Measurements from ENCODE around the gene PNMT. TPM values are rescaled to one million over a fixed set of nuclear protein-coding genes. Genes with fewer than 3 reads are reported as not detected.

Gene PNMT
- total and polyA plus RNA-seq, 2 of the 13 experiments (the other 11 are each of a cell fraction or from before 2014, with no cell fraction given): 0.25 TPM; not detected in 1

GRCh38 chr17:39701012-39701783 lies 32.9 kb downstream of the PNMT start (continued):
- TF ChIP-seq HIC2 (CRISPR knock-in tag; IDR thresholded peaks at IDR 0.05; ENCODE audit: low read depth): no peak
- TF ChIP-seq ONECUT2 (CRISPR knock-in tag; IDR thresholded peaks at IDR 0.05): no peak
- TF ChIP-seq ZNF253 (CRISPR knock-in tag; IDR thresholded peaks at IDR 0.05; ENCODE audit: borderline replicate concordance): 0 out of 2 replicates have a peak, but pooled peaks have one; percentile 45
- peak; percentile 69; the same call in 1 of the 2 replicates for TF ChIP-seq NRL (CRISPR knock-in tag; IDR thresholded peaks at IDR 0.05; ENCODE audit: borderline replicate concordance)
- no peak for TF ChIP-seq ZNF839 (CRISPR knock-in tag; IDR thresholded peaks at IDR 0.05; ENCODE audit: borderline replicate concordance)
- TF ChIP-seq HNF1A (IDR thresholded peaks at IDR 0.05; ENCODE audit: low read depth): no peak
- TF ChIP-seq HNF1A (CRISPR knock-in tag; IDR thresholded peaks at IDR 0.05; ENCODE audit: borderline replicate concordance): 0 out of 2 replicates have a peak, but pooled peaks have one; percentile 25
- 0 out of 2 replicates have a peak, but pooled peaks have one; percentile 45 for TF ChIP-seq ZNF580 (CRISPR knock-in tag; IDR thresholded peaks at IDR 0.05; ENCODE audit: borderline replicate concordance, low read depth)
- TF ChIP-seq ZNF10 (CRISPR knock-in tag; IDR thresholded peaks at IDR 0.05; ENCODE audit: borderline replicate concordance, low read depth): no peak
- TF ChIP-seq HDAC6 (IDR thresholded peaks at IDR 0.05; ENCODE audit: low read depth, low read length): no peak
- TF ChIP-seq ZGPAT (CRISPR knock-in tag; IDR thresholded peaks at IDR 0.05): no peak
- no peak for TF ChIP-seq ZNF569 (CRISPR knock-in tag; IDR thresholded peaks at IDR 0.05; ENCODE audit: borderline replicate concordance)
- no peak for TF ChIP-seq ZNF34 (CRISPR knock-in tag; IDR thresholded peaks at IDR 0.05; ENCODE audit: borderline replicate concordance)
- no peak for TF ChIP-seq ZNF350 (CRISPR knock-in tag; IDR thresholded peaks at IDR 0.05; ENCODE audit: borderline replicate concordance, low read depth)
- no peak for TF ChIP-seq NBN (conservative IDR thresholded peaks at IDR 0.05)
- no peak for TF ChIP-seq ZFP1 (CRISPR knock-in tag; IDR thresholded peaks at IDR 0.05)
- no peak for TF ChIP-seq ZZZ3 (CRISPR knock-in tag; IDR thresholded peaks at IDR 0.05; ENCODE audit: borderline replicate concordance)
- no peak for TF ChIP-seq CC2D1A (CRISPR knock-in tag; IDR thresholded peaks at IDR 0.05)
- TF ChIP-seq ZNF264 (CRISPR knock-in tag; IDR thresholded peaks at IDR 0.05): no peak
- TF ChIP-seq THRA (CRISPR knock-in tag; IDR thresholded peaks at IDR 0.05; ENCODE audit: borderline replicate concordance): no peak; the same call in 1 of the 2 replicates
